HG02642 (cell line): ENCODE results near the gene RBPMS2.
"Not testable (repeated sequence)": the region's sequence is repeated elsewhere in the genome, so short reads cannot be mapped to it uniquely, and the experiment has no call there.

Experiments used
- ATAC-seq: cut with Tn5 transposase; IDR thresholded peaks from one replicate; pipeline ENCODE4 v1.9.1; 2021; ENCODE audit warnings: mild to moderate bottlenecking; ENCODE audit not compliant: unreplicated experiment, poor library complexity

RBPMS2 gene

GRCh38 chr15:64775551-64776401 is at the start of gene RBPMS2:
TSS of gene RBPMS2 (minus strand) at chr15:64775589. CDS start at chr15:64775319, 270 bp downstream.
- no peak for ATAC-seq

- peak; percentile 9 for ATAC-seq
Observed at GRCh38 chr15:64824929-64825430, 49.6 kb upstream of the RBPMS2 start.

- no peak for ATAC-seq
Observed at GRCh38 chr15:64816452-64816851, 41.1 kb upstream of the RBPMS2 start.

GRCh38 chr15:64814965-64815364 is 39.6 kb upstream of the RBPMS2 start:
- not testable (repeated sequence) for ATAC-seq

- ATAC-seq: not testable (repeated sequence)
Observed at GRCh38 chr15:64814283-64814682, 38.9 kb upstream of the RBPMS2 start.

- ATAC-seq: peak; percentile 38
Observed at GRCh38 chr15:64813075-64813474, 37.7 kb upstream of the RBPMS2 start.

- no peak for ATAC-seq
Observed at GRCh38 chr15:64810497-64811326, 35.3 kb upstream of the RBPMS2 start.

GRCh38 chr15:64809649-64810496 is 34.5 kb upstream of the RBPMS2 start:
- ATAC-seq: no peak

- no peak for ATAC-seq
Observed at GRCh38 chr15:64808785-64809453, 33.5 kb upstream of the RBPMS2 start.

- ATAC-seq: no peak
Observed at GRCh38 chr15:64807751-64808222, 32.4 kb upstream of the RBPMS2 start.

GRCh38 chr15:64807051-64807749 is 31.8 kb upstream of the RBPMS2 start:
- no peak for ATAC-seq

GRCh38 chr15:64806509-64806908 is 31.1 kb upstream of the RBPMS2 start:
- ATAC-seq: no peak

GRCh38 chr15:64804619-64805018 is 29.2 kb upstream of the RBPMS2 start:
- ATAC-seq: no peak

GRCh38 chr15:64803526-64803925 is 28.1 kb upstream of the RBPMS2 start:
- no peak for ATAC-seq

- no peak for ATAC-seq
Observed at GRCh38 chr15:64800476-64800875, 25.1 kb upstream of the RBPMS2 start.

- not testable (repeated sequence) for ATAC-seq
Observed at GRCh38 chr15:64798905-64799304, 23.5 kb upstream of the RBPMS2 start.

GRCh38 chr15:64795921-64796320 is 20.5 kb upstream of the RBPMS2 start:
- not testable (repeated sequence) for ATAC-seq

- not testable (repeated sequence) for ATAC-seq
Observed at GRCh38 chr15:64795299-64795698, 19.9 kb upstream of the RBPMS2 start.

GRCh38 chr15:64792282-64792681 is 16.9 kb upstream of the RBPMS2 start:
- no peak for ATAC-seq
